ENCODE results near the gene ADAMTS2.

- TF ChIP-seq EZH2 (IDR thresholded peaks at IDR 0.05) = no peak
- TF ChIP-seq POLR2AphosphoS5 (IDR thresholded peaks at IDR 0.05; ENCODE audit: borderline replicate concordance, low read depth, low read length) = no peak
Measured at GRCh38 chr5:179273073-179273435, 72.2 kb downstream of the ADAMTS2 start.
